Esophagus muscularis mucosa (tissue), 4 donors: ENCODE data around the gene C1D.

Experiments
- CTCF ChIP-seq, 3 experiments: fragments of 200-600 bp in 2 of 3; fragments of 450-650 bp in 1 of 3; sonication (generic) in 2 of 3; IDR thresholded peaks; one replicate each; pipeline ENCODE4 v1.5.1; 2017 to 2019; ENCODE audit warnings: antibody characterized with exemption in 3 of 3, mild to moderate bottlenecking in 2 of 3, moderate library complexity in 1 of 3
- EP300 ChIP-seq: sonication (generic); formaldehyde crosslinking; IDR thresholded peaks from one replicate; pipeline ENCODE4 v1.6.1; 2017; ENCODE audit warnings: antibody characterized with exemption
- POLR2A ChIP-seq: fragments of 450-650 bp; IDR thresholded peaks from one replicate; pipeline ENCODE4 v1.6.1; 2017; ENCODE audit warnings: antibody characterized with exemption, moderate library complexity, mild to moderate bottlenecking, low read depth

- no peak for TF ChIP-seq CTCF (IDR thresholded peaks at IDR 0.05)
- no peak for TF ChIP-seq EP300
- TF ChIP-seq POLR2A: no peak
Observed at GRCh38 chr2:68062680-68063387, at the start of gene C1D.
